Brain microvascular endothelial cell (primary cell): ENCODE results near the gene PCDHGB6.

Source experiments
- DNase-seq: peaks from one replicate; pipeline ENCODE4 v3.0.0-alpha.2; 2020
- H3K27ac ChIP-seq: fragments of 250-450 bp; sonication (Bioruptor Pico); 2 replicates; pipeline ENCODE4 v1.5.1; 2020; ENCODE audit warnings: mild to moderate bottlenecking, moderate library complexity
- H3K27me3 ChIP-seq: fragments of 250-450 bp; sonication (Bioruptor Pico); replicated peaks from 2 replicates; pipeline ENCODE4 v1.5.1; 2020; ENCODE audit warnings: mild to moderate bottlenecking
- H3K36me3 ChIP-seq: fragments of 250-450 bp; sonication (Bioruptor Pico); replicated peaks from 2 replicates; pipeline ENCODE4 v1.5.1; 2020; ENCODE audit warnings: mild to moderate bottlenecking
- H3K4me3 ChIP-seq: 2 replicates; pipeline ENCODE4 v1.5.1; 2011; ENCODE audit warnings: low read depth, mild to moderate bottlenecking, control low read depth, low read length, moderate library complexity
- in situ Hi-C: cut with HindIII; loops from 2 replicates; pipeline ENCODE4 v1.10.0; 2017; ENCODE audit warnings: low sequenced_read_pairs, low pct_ligation_motif_present
- TF ChIP-seq, protein P1 (sequence below): IDR thresholded peaks from 2 replicates; pipeline ENCODE4 v1.5.1; 2011; ENCODE audit warnings: low read depth, mild to moderate bottlenecking, moderate library complexity, low read length, control low read depth, inconsistent platforms; ENCODE audit errors: missing control alignments

The PCDHGB6 gene

GRCh38 chr5:141439411-141440141 is 31.8 kb downstream of the PCDHGB6 start:
- H3K27ac ChIP-seq: no peak overlapping the region
- TF ChIP-seq, protein P1, sequence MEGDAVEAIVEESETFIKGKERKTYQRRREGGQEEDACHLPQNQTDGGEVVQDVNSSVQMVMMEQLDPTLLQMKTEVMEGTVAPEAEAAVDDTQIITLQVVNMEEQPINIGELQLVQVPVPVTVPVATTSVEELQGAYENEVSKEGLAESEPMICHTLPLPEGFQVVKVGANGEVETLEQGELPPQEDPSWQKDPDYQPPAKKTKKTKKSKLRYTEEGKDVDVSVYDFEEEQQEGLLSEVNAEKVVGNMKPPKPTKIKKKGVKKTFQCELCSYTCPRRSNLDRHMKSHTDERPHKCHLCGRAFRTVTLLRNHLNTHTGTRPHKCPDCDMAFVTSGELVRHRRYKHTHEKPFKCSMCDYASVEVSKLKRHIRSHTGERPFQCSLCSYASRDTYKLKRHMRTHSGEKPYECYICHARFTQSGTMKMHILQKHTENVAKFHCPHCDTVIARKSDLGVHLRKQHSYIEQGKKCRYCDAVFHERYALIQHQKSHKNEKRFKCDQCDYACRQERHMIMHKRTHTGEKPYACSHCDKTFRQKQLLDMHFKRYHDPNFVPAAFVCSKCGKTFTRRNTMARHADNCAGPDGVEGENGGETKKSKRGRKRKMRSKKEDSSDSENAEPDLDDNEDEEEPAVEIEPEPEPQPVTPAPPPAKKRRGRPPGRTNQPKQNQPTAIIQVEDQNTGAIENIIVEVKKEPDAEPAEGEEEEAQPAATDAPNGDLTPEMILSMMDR: no peak
- H3K36me3 ChIP-seq: no peaks in the 10 kb centered on the region
- H3K27me3 ChIP-seq: no peaks in the 10 kb centered on the region
- DNase-seq: no peak
- in situ Hi-C loops: no loop called here
- H3K4me3 ChIP-seq: no peak overlapping the region

GRCh38 chr5:141440341-141440740 is 32.5 kb downstream of the PCDHGB6 start:
- no peak for DNase-seq
- TF ChIP-seq, protein P1: no peak
- no peak overlapping the region for H3K27ac ChIP-seq
- no peaks in the 10 kb centered on the region for H3K36me3 ChIP-seq
- in situ Hi-C loops: no loop called here
- H3K4me3 ChIP-seq: no peak overlapping the region
- H3K27me3 ChIP-seq: no peaks in the 10 kb centered on the region

DNA sequence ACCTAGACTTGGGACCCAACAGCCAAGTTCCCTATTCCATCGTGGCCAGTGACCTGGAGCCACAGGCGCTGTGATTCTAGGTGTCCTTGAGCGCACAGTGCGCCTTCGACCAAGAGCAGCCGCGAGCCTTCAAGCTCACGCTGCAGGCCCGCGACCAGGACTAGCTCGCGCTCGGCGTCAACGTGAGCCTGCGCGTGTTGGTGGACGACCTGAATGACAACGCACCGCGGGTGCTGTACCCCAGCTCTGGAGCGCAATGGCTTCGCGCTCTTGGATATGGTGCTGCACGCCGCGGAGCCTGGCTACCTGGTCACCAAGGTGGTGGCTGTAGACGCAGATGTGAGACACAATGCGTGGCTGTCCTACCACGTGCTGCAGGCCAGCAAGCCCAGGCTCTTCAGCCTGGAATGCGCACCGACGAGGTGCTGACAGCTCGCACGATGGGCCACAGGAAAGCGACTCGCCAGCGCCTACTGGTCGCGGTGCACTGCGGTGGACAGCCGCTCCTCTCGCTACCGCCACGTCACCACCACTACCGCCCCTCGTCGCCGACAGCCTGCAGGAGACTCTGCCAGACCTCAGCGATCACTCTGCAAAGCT is 33.9 kb downstream of the PCDHGB6 start:
- Histone ChIP-seq H3K4me3 (no peak overlapping the region), H3K27me3 (no peaks in the 10 kb centered on the region), H3K36me3 (no peaks in the 10 kb centered on the region), H3K27ac (no peak overlapping the region)
- TF ChIP-seq, protein P1: no peak
- DNase-seq: no peak
- in situ Hi-C loops: no loop called here
